Stomach (tissue), 9 donors: ENCODE data around the gene WT1. TPM values are rescaled to one million over a fixed set of nuclear protein-coding genes. Genes with fewer than 3 reads are reported as not detected.
A peak's percentile ranks its signal among the peaks of the same experiment; 100 is the strongest.

Experiments used
- DNase-seq, 2 donors: peaks; one replicate each; pipeline versions ENCODE4 v3.0.0 to v3.0.0-alpha.2; 2013 to 2019
- H3K27ac ChIP-seq, 5 donors: fragments of 200-600 bp in 4 of 5; sonication (generic) in 4 of 5; one replicate each; pipeline ENCODE4 v1.5.1; 2013 to 2019; ENCODE audit warnings: mild to moderate bottlenecking in 1 of 5, moderate library complexity in 1 of 5
- H3K27me3 ChIP-seq, 3 donors: fragments of 200-600 bp; sonication (generic); one replicate each; pipeline ENCODE4 v1.5.1; 2017 to 2019; ENCODE audit warnings: mixed run types in 1 of 3
- H3K36me3 ChIP-seq, 4 donors: fragments of 200-600 bp; sonication (generic); 1 replicate in 3 of 4; 2 replicates in 1 of 4; pipeline ENCODE4 v1.5.1; 2016 to 2019
- H3K4me1 ChIP-seq, 4 donors: fragments of 200-600 bp; sonication (generic); one replicate each; pipeline ENCODE4 v1.5.1; 2016 to 2019
- H3K4me3 ChIP-seq, 4 donors: fragments of 200-600 bp; sonication (generic) in 3 of 4; one replicate each; pipeline ENCODE4 v1.5.1; 2016 to 2019; ENCODE audit warnings: mild to moderate bottlenecking in 1 of 4
- H3K9me3 ChIP-seq, 4 donors: fragments of 200-600 bp; sonication (generic); one replicate each; pipeline ENCODE4 v1.5.1; 2016 to 2019
- CTCF ChIP-seq, 7 experiments: fragments of 450-650 bp in 4 of 7; fragments of 200-600 bp in 3 of 7; sonication (generic) in 3 of 7; IDR thresholded peaks; one replicate each; pipeline ENCODE4 v1.5.1; 2016 to 2019; ENCODE audit warnings: antibody characterized with exemption in 7 of 7, control low read depth in 2 of 7, mild to moderate bottlenecking in 1 of 7
- EP300 ChIP-seq: sonication (generic); formaldehyde crosslinking; IDR thresholded peaks from one replicate; pipeline ENCODE4 v1.6.1; 2017; ENCODE audit warnings: antibody characterized with exemption
- POLR2A ChIP-seq, 4 donors: fragments of 450-650 bp; IDR thresholded peaks; one replicate each; pipeline ENCODE4 v1.6.1; 2016; ENCODE audit warnings: antibody characterized with exemption in 4 of 4, control low read depth in 2 of 4, mild to moderate bottlenecking in 1 of 4, moderate library complexity in 1 of 4
- POLR2AphosphoS5 ChIP-seq, 3 donors: sonication (generic); formaldehyde crosslinking; IDR thresholded peaks; one replicate each; pipeline ENCODE4 v1.6.1; 2016; ENCODE audit warnings: antibody characterized with exemption in 3 of 3
- WGBS, 5 donors: extraction: QIAGEN DNeasy Blood & Tissue Kit in 3 of 5; methylation state at CpG; one replicate each; pipeline versions ENCODE4 v1.1.5 to v1.1.7; 2013 to 2018; 5-methylcytosine and 5-hydroxymethylcytosine counted together
- intact Hi-C: fragments of 100-400 bp; cut with DNase I; formaldehyde crosslinking; loops from one replicate; pipeline ENCODE4 v1.15.1; 2023; ENCODE audit warnings: low total_unique reads
- polyA plus RNA-seq, 3 donors: library from polyadenylated mRNA; stranded (reverse); fragments of 200-250 nt; gene quantifications; one replicate each; pipeline ENCODE4 v1.2.3, GENCODE V29; 2013
- total RNA-seq, 5 donors: library from RNA; depleted of rRNA; stranded (reverse); fragments of >200 nt; gene quantifications; one replicate each; pipeline versions ENCODE4 v1.1.0 to v1.2.3, GENCODE V29; 2014 to 2016
- donor health status: healthy with polysubstance abuse.
- donor health status: Bipolar disorder and iron deficiency.
- donor health status: healthy.

The WT1 gene
- total and polyA plus RNA-seq, 8 donors: 0.31 to 3.1 TPM; not detected in 6

DNA sequence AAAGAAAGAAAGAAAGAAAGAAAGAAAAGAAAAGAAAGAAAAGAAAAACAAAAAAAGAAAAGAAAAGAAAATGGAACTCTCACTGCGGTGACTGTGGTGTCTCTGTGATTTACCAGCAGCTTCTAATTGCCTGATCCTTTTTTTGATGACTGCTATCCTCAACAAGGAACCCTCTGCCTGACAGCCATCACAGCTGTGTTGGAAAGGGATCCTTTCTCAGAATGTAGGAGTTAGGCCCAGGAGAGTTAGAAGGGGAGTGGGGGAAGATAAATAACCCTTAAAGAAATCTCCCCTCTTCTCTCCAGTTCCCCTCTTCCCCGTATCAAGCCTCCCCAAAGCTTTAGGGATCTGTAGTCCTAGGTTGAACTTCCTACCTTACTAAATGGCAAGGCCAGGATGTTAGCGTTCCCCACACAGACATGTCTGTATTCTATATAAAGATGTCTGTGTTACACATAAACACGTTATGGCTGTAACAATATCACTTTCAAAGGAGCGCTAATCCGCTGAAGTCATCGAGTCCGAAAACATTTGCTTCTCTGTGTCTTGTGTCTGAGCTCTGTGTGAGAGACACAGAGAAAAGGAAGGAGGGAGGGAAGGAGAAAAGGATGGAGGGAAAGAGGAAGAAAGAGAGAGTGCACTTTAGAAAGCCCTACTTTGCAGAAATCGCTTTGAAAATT lies 26.8 kb upstream of the WT1 start:
- TF ChIP-seq POLR2A (IDR thresholded peaks at IDR 0.05) (no peak), EP300 (no peak), CTCF (IDR thresholded peaks at IDR 0.05) (no peak)
- Histone ChIP-seq H3K4me1 (no peaks in the 10 kb centered on the region), H3K4me3 (no peak overlapping the region), H3K27ac (no peak overlapping the region), H3K9me3 (no peaks in the 10 kb centered on the region), H3K36me3 (no peaks in the 10 kb centered on the region), H3K27me3 (no peaks in the 10 kb centered on the region)
- DNase-seq: no peak
- WGBS, 5 donors: 71 to 79% (median 74%) methylated on average over 9 of the region's 9 CpGs
- intact Hi-C loops: no loop called here

DNA sequence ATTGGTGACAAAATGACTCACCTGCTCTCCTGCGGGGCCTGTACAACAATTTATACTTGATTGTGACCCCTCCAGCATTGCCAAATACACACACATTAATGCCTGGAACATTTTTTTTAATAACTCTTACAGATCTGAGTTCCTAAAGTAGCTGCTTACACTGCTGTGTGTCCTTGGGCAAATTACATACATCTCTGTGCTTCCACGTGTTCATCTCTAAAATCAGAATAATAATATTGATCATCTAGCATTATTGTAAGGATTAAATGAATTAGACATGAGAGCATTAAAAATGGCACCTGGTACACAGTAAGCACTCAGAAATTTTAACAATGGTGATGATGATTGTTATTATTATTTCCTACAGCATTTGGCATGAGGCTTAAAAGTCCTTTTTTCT lies 21.5 kb upstream of the WT1 start:
- Histone ChIP-seq H3K27me3 (no peaks in the 10 kb centered on the region), H3K27ac (no peak overlapping the region), H3K4me3 (no peak overlapping the region), H3K4me1 (no peaks in the 10 kb centered on the region), H3K9me3 (no peaks in the 10 kb centered on the region), H3K36me3 (no peaks in the 10 kb centered on the region)
- TF ChIP-seq POLR2AphosphoS5 (IDR thresholded peaks at IDR 0.05) (no peak), POLR2A (IDR thresholded peaks at IDR 0.05) (no peak)
- intact Hi-C loops: no loop called here
- 83 to 94% (median 91%) methylated on average over 2 of the region's 2 CpGs for WGBS, 5 donors
- no peak for DNase-seq

DNA sequence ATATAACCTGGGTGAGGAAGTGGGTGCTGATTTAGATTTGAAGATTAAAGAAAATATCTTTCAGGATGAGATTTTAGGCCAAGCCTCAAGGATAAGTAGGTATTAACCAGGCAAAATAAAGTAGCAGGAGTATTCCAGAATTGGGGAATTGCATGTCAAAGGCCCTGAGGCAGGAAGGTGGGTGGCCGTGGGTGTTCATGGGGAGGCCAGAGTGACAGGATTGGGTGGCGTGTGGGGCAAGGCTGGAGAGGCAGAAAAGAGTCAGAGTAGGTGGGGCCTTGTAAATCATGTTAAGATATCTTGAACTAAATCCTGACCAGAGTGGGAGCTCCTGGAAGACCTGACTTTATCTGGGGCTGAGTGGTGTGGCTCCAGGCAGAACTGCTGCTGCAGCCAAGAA lies 19.7 kb upstream of the WT1 start:
- H3K36me3 ChIP-seq: no peaks in the 10 kb centered on the region
- intact Hi-C loops: no loop called here
- H3K4me1 ChIP-seq: no peaks in the 10 kb centered on the region
- WGBS, 5 donors: 77 to 90% (median 83%) methylated on average over 2 of the region's 2 CpGs
- H3K4me3 ChIP-seq: no peak overlapping the region
- H3K27me3 ChIP-seq: peaks cover 0 to 7% (median 0%) of the 10 kb centered on the region in 3 donors
- no peak overlapping the region for H3K27ac ChIP-seq
- no peaks in the 10 kb centered on the region for H3K9me3 ChIP-seq
- peak in 1 of 2 donors; percentile 9 for DNase-seq
- no peak for TF ChIP-seq POLR2AphosphoS5 (IDR thresholded peaks at IDR 0.05)

GRCh38 chr11:32451808-32452207 lies 16.5 kb upstream of the WT1 start:
- H3K36me3 ChIP-seq: no peaks in the 10 kb centered on the region
- 62 to 85% (median 74%) methylated on average over 4 of the region's 4 CpGs for WGBS, 5 donors
- intact Hi-C loops: no loop called here

GRCh38 chr11:32450372-32450771 lies 15.0 kb upstream of the WT1 start:
- Histone ChIP-seq H3K9me3 (no peaks in the 10 kb centered on the region), H3K36me3 (no peaks in the 10 kb centered on the region), H3K4me1 (no peaks in the 10 kb centered on the region), H3K4me3 (no peak overlapping the region), H3K27me3 (peaks cover 0 to 23% (median 0%) of the 10 kb centered on the region in 3 donors), H3K27ac (no peak overlapping the region)
- intact Hi-C loops: no loop called here
- no peak for TF ChIP-seq CTCF (IDR thresholded peaks at IDR 0.05)
- TF ChIP-seq POLR2AphosphoS5 (IDR thresholded peaks at IDR 0.05): no peak
- TF ChIP-seq EP300: no peak
- no peak for TF ChIP-seq POLR2A (IDR thresholded peaks at IDR 0.05)
- 71 to 100% (median 82%) methylated on average over 1 of the region's 1 CpG for WGBS, 5 donors
- DNase-seq: peak in 1 of 2 donors; percentile 5

More at GRCh38 chr11:32451808-32452207, 16.5 kb upstream of the WT1 start:
- peaks cover 0 to 16% (median 0%) of the 10 kb centered on the region in 3 donors for H3K27me3 ChIP-seq
- TF ChIP-seq EP300 (no peak), CTCF (IDR thresholded peaks at IDR 0.05) (no peak), POLR2AphosphoS5 (IDR thresholded peaks at IDR 0.05) (no peak), POLR2A (IDR thresholded peaks at IDR 0.05) (no peak)
- H3K4me3 ChIP-seq: no peak overlapping the region
- H3K4me1 ChIP-seq: no peaks in the 10 kb centered on the region
- peak in 1 of 2 donors; percentile 60 for DNase-seq
- H3K9me3 ChIP-seq: no peaks in the 10 kb centered on the region
- no peak overlapping the region for H3K27ac ChIP-seq
